Hindlimb muscle (tissue), 1 donor: Measurements from ENCODE around the gene LINS1. TPM values are rescaled to one million over a fixed set of nuclear protein-coding genes. Genes with fewer than 3 reads are reported as not detected.

Experiments used
- DNase-seq: peaks from one replicate; pipeline ENCODE4 v3.0.0-alpha.2; 2013
- polyA plus RNA-seq: library from polyadenylated mRNA; unstranded; fragments of 120-200 nt; gene quantifications from one replicate; pipeline ENCODE4 v1.2.1, GENCODE V29; 2013; ENCODE audit not compliant: insufficient read length

The LINS1 gene
- polyA plus RNA-seq, 1 donor = 13.6 TPM

GRCh38 chr15:100547961-100548360 lies 54.0 kb downstream of the LINS1 start:
- no peak for DNase-seq

- no peak for DNase-seq
Observed at GRCh38 chr15:100544946-100545345, 57.0 kb downstream of the LINS1 start.

- DNase-seq = no peak
Observed at GRCh38 chr15:100544338-100544841, 57.6 kb downstream of the LINS1 start.

GRCh38 chr15:100542290-100542689 lies 59.7 kb downstream of the LINS1 start:
- DNase-seq = no peak

- no peak for DNase-seq
Observed at GRCh38 chr15:100537331-100537730, 64.7 kb downstream of the LINS1 start.

- DNase-seq = no peak
Observed at GRCh38 chr15:100536733-100537132, 65.3 kb downstream of the LINS1 start.

- no peak for DNase-seq
Observed at GRCh38 chr15:100533886-100534285, 68.1 kb downstream of the LINS1 start.

GRCh38 chr15:100531823-100532327 lies 70.1 kb downstream of the LINS1 start:
- no peak for DNase-seq

- DNase-seq = no peak
Observed at GRCh38 chr15:100531204-100531603, 70.8 kb downstream of the LINS1 start.

GRCh38 chr15:100529556-100529955 lies 72.4 kb downstream of the LINS1 start:
- no peak for DNase-seq

GRCh38 chr15:100528833-100529428 lies 73.1 kb downstream of the LINS1 start, which contains the start of gene CERS3:
Gene CERS3 (minus strand): TSS chr15:100528950. CDS start chr15:100501849, 27,101 bp downstream.
- no peak for DNase-seq

- peak; percentile 84 for DNase-seq
Observed at GRCh38 chr15:100526027-100526481, 75.9 kb downstream of the LINS1 start.

GRCh38 chr15:100525436-100525835 lies 76.5 kb downstream of the LINS1 start:
- no peak for DNase-seq

GRCh38 chr15:100524326-100524725 lies 77.7 kb downstream of the LINS1 start:
- no peak for DNase-seq

- no peak for DNase-seq
Observed at GRCh38 chr15:100521907-100522306, 80.1 kb downstream of the LINS1 start.

GRCh38 chr15:100520132-100520921 lies 81.7 kb downstream of the LINS1 start:
- no peak for DNase-seq

GRCh38 chr15:100517846-100518245 lies 84.1 kb downstream of the LINS1 start:
- no peak for DNase-seq

Other genes starting within 250 kb of the LINS1 start
- gene CERS3, start 73.2 kb downstream of the LINS1 start, polyA plus RNA-seq = 1.1 TPM
- 8.5 TPM for gene ASB7, start 405 bp upstream of the LINS1 start, polyA plus RNA-seq